GM23248 (cell line): ENCODE results near the gene GLIS2. TPM values are rescaled to one million over a fixed set of nuclear protein-coding genes. Genes with fewer than 3 reads are reported as not detected.
A peak's percentile ranks its signal among the peaks of the same experiment; 100 is the strongest.

Experiments
- DNase-seq: peaks from one replicate; pipeline ENCODE4 v3.0.0-alpha.2; 2015
- H2AFZ ChIP-seq: fragments of 200-600 bp; sonication (generic); 2 replicates; pipeline ENCODE4 v1.6.1; 2016; ENCODE audit warnings: antibody characterized with exemption
- H3F3A ChIP-seq: fragments of 200-600 bp; sonication (generic); 2 replicates; pipeline ENCODE4 v1.6.1; 2016; ENCODE audit warnings: mild to moderate bottlenecking, antibody characterized with exemption, mixed run types; ENCODE audit not compliant: insufficient read depth
- H3K27ac ChIP-seq: fragments of 200-600 bp; sonication (generic); 2 replicates; pipeline ENCODE4 v1.5.1; 2016; ENCODE audit warnings: mild to moderate bottlenecking
- H3K27me3 ChIP-seq: fragments of 200-600 bp; sonication (generic); replicated peaks from 2 replicates; pipeline ENCODE4 v1.6.1; 2016; ENCODE audit warnings: mild to moderate bottlenecking; ENCODE audit not compliant: insufficient read depth
- H3K36me3 ChIP-seq: fragments of 200-600 bp; sonication (generic); 2 replicates; pipeline ENCODE4 v1.6.1; 2016; ENCODE audit warnings: low read depth, mild to moderate bottlenecking
- H3K4me1 ChIP-seq: fragments of 200-600 bp; sonication (generic); 2 replicates; pipeline ENCODE4 v1.6.1; 2016; ENCODE audit warnings: mild to moderate bottlenecking; ENCODE audit not compliant: insufficient read depth
- H3K4me2 ChIP-seq: fragments of 200-600 bp; sonication (generic); one replicate; pipeline ENCODE4 v1.6.1; 2016; ENCODE audit warnings: mild to moderate bottlenecking; ENCODE audit not compliant: unreplicated experiment
- H3K4me3 ChIP-seq: fragments of 200-600 bp; sonication (generic); 2 replicates; pipeline ENCODE4 v1.5.1; 2016; ENCODE audit warnings: mild to moderate bottlenecking
- H3K79me2 ChIP-seq: fragments of 200-600 bp; sonication (generic); 2 replicates; pipeline ENCODE4 v1.6.1; 2016; ENCODE audit warnings: mild to moderate bottlenecking; ENCODE audit not compliant: insufficient read depth
- H3K9ac ChIP-seq: fragments of 200-600 bp; sonication (generic); 2 replicates; pipeline ENCODE4 v1.6.1; 2016; ENCODE audit warnings: mild to moderate bottlenecking
- H3K9me2 ChIP-seq: fragments of 200-600 bp; sonication (generic); 2 replicates; pipeline ENCODE4 v1.6.1; 2016; ENCODE audit warnings: mixed run types, mild to moderate bottlenecking, moderate library complexity; ENCODE audit not compliant: insufficient read depth
- H3K9me3 ChIP-seq: fragments of 200-600 bp; sonication (generic); one replicate; pipeline ENCODE4 v1.6.1; 2017; ENCODE audit warnings: low read depth
- H4K20me1 ChIP-seq: fragments of 200-600 bp; sonication (generic); 2 replicates; pipeline ENCODE4 v1.6.0; 2016; ENCODE audit not compliant: insufficient read depth
- EZH2 ChIP-seq: fragments of 200-600 bp; sonication (generic); IDR thresholded peaks from 2 replicates; pipeline ENCODE4 v1.6.1; 2018; ENCODE audit warnings: antibody characterized with exemption, mild to moderate bottlenecking; ENCODE audit not compliant: insufficient read depth, poor library complexity, severe bottlenecking
- EZH2phosphoT487 ChIP-seq: fragments of 200-600 bp; sonication (generic); IDR thresholded peaks from 2 replicates; pipeline ENCODE4 v1.6.1; 2018; ENCODE audit warnings: antibody characterized with exemption, moderate library complexity, mild to moderate bottlenecking, low read depth; ENCODE audit not compliant: insufficient read depth
- WGBS, 2 experiments: methylation state at CpG; one replicate each; pipeline ENCODE4 v1.1.6; 2015 to 2017; ENCODE audit warnings: low lambda C conversion rate in 2 of 2, low coverage in 1 of 2; ENCODE audit errors: missing lambda C conversion rate in 2 of 2; 5-methylcytosine and 5-hydroxymethylcytosine counted together
- in situ Hi-C: fragments of 300-500 bp; cut with MboI; formaldehyde crosslinking; loops from 2 replicates; pipeline ENCODE4 v1.15.0; 2020
- polyA plus RNA-seq: library from polyadenylated mRNA; unstranded; fragments of >200 nt; fragmentation: Nextera tagmentation; extraction: Ambion mirVana; gene quantifications from 2 replicates; pipeline ENCODE4 v1.2.1, GENCODE V29; 2016
- total RNA-seq: library from RNA; depleted of rRNA; stranded (reverse); fragments of >200 nt; shearing (Covaris generic); gene quantifications from 2 replicates; pipeline ENCODE4 v1.2.3, GENCODE V29; 2014

GLIS2 gene
- total and polyA plus RNA-seq, 2 experiments from 2014 or later, result 2.9 to 6.8 TPM

- Histone ChIP-seq H3K4me2 (no peak overlapping the region), H3K4me3 (no peak overlapping the region), H3K79me2 (peaks cover 34% of the 10 kb centered on the region), H4K20me1 (no peaks in the 10 kb centered on the region), H3K9me3 (no peaks in the 10 kb centered on the region), H3K9me2 (no peaks in the 10 kb centered on the region), H3K4me1 (peaks cover 30% of the 10 kb centered on the region), H3K36me3 (no peaks in the 10 kb centered on the region), H2AFZ (no peak overlapping the region), H3F3A (peaks cover 33% of the 10 kb centered on the region), H3K9ac (peak overlapping the region; percentile 99), H3K27ac (peak overlapping the region; percentile 100), H3K27me3 (no peaks in the 10 kb centered on the region)
- no peak for TF ChIP-seq EZH2
- no peak for TF ChIP-seq EZH2phosphoT487
- in situ Hi-C loops, result no loop called here
- DNase-seq, result no peak
- WGBS, 2 experiments, result 95 to 96% methylated on average over 3 of the region's 3 CpGs
Measured at GRCh38 chr16:4370151-4370550, 54.3 kb downstream of the GLIS2 start.

- Histone ChIP-seq H3F3A (peaks cover 40% of the 10 kb centered on the region), H3K4me2 (peak overlapping the region; percentile 97), H3K9me3 (no peaks in the 10 kb centered on the region), H3K9ac (peak overlapping the region; percentile 99), H4K20me1 (no peaks in the 10 kb centered on the region), H3K9me2 (no peaks in the 10 kb centered on the region), H3K27ac (peak overlapping the region; percentile 100), H3K79me2 (peaks cover 40% of the 10 kb centered on the region), H2AFZ (no peak overlapping the region), H3K4me1 (peaks cover 36% of the 10 kb centered on the region), H3K4me3 (peak overlapping the region; percentile 100), H3K27me3 (no peaks in the 10 kb centered on the region), H3K36me3 (no peaks in the 10 kb centered on the region)
- no peak for TF ChIP-seq EZH2phosphoT487
- TF ChIP-seq EZH2, result no peak
- in situ Hi-C loops, result no loop called here
- peak; percentile 77 for DNase-seq
- 45 to 47% methylated on average over 11 to 14 of the region's 14 CpGs for WGBS, 2 experiments
Measured at GRCh38 chr16:4370570-4371356, 54.9 kb downstream of the GLIS2 start.

- Histone ChIP-seq H2AFZ (no peak within 1 kb of the TSS), H3K27me3 (no peaks in the 10 kb centered on the region), H3K4me3 (peak within 1 kb of the TSS; percentile 100), H3K9me3 (no peaks in the 10 kb centered on the region), H3K9ac (peak within 1 kb of the TSS; percentile 99), H3K36me3 (no peaks in the 10 kb centered on the region), H3K4me1 (peaks cover 42% of the 10 kb centered on the region), H4K20me1 (no peaks in the 10 kb centered on the region), H3K4me2 (peak within 1 kb of the TSS; percentile 97), H3K27ac (peak within 1 kb of the TSS; percentile 100), H3K79me2 (peaks cover 47% of the 10 kb centered on the region), H3F3A (peaks cover 42% of the 10 kb centered on the region), H3K9me2 (no peaks in the 10 kb centered on the region)
- TF ChIP-seq EZH2, result no peak
- TF ChIP-seq EZH2phosphoT487, result no peak
- in situ Hi-C loops, result no loop called here
- 4% methylated on average over 36 to 37 of the region's 50 CpGs for WGBS, 2 experiments
- DNase-seq, result peak; percentile 90
Measured at GRCh38 chr16:4371357-4372000, 55.6 kb downstream of the GLIS2 start, which contains the start of gene VASN. TSS of gene VASN (plus strand) at chr16:4371848. CDS start at chr16:4380878, 9,030 bp downstream.

- no peaks in the 10 kb centered on the region for H3K9me2 ChIP-seq
- peak overlapping the region; percentile 100 for H3K4me3 ChIP-seq
- in situ Hi-C loops, result no loop called here
- peak overlapping the region; percentile 99 for H3K9ac ChIP-seq
- H3K36me3 ChIP-seq, result no peaks in the 10 kb centered on the region
- no peak overlapping the region for H2AFZ ChIP-seq
- H3K4me2 ChIP-seq, result peak overlapping the region; percentile 97
- peaks cover 48% of the 10 kb centered on the region for H3K4me1 ChIP-seq
- H3F3A ChIP-seq, result peaks cover 42% of the 10 kb centered on the region
- peaks cover 52% of the 10 kb centered on the region for H3K79me2 ChIP-seq
- 1 to 2% methylated on average over 15 to 22 of the region's 43 CpGs for WGBS, 2 experiments
- DNase-seq, result peak; percentile 81
- no peaks in the 10 kb centered on the region for H3K27me3 ChIP-seq
- H4K20me1 ChIP-seq, result no peaks in the 10 kb centered on the region
- no peaks in the 10 kb centered on the region for H3K9me3 ChIP-seq
- TF ChIP-seq EZH2phosphoT487 (no peak), EZH2 (no peak)
- H3K27ac ChIP-seq, result peak overlapping the region; percentile 100
Measured at GRCh38 chr16:4372001-4372577, 56.2 kb downstream of the GLIS2 start.
